Rectal smooth muscle tissue (tissue), 1 donor: ENCODE measurements around the gene PIAS4.

Experiments used
- H3K27ac ChIP-seq: one replicate; pipeline ENCODE4 v1.7.0; 2013; ENCODE audit warnings: low read depth, low read length, inconsistent platforms
- H3K27me3 ChIP-seq: one replicate; pipeline ENCODE4 v1.7.0; 2013; ENCODE audit warnings: low read length; ENCODE audit not compliant: control insufficient read depth, insufficient read depth
- H3K36me3 ChIP-seq: one replicate; pipeline ENCODE4 v1.7.0; 2013; ENCODE audit warnings: low read length; ENCODE audit not compliant: control insufficient read depth, insufficient read depth
- H3K4me1 ChIP-seq: one replicate; pipeline ENCODE4 v1.7.0; 2013; ENCODE audit warnings: low read length; ENCODE audit not compliant: control insufficient read depth, insufficient read depth
- H3K4me3 ChIP-seq: one replicate; pipeline ENCODE4 v1.7.0; 2013; ENCODE audit warnings: low read length
- H3K9ac ChIP-seq: one replicate; pipeline ENCODE4 v1.7.0; 2013; ENCODE audit warnings: low read length

The PIAS4 gene

DNA sequence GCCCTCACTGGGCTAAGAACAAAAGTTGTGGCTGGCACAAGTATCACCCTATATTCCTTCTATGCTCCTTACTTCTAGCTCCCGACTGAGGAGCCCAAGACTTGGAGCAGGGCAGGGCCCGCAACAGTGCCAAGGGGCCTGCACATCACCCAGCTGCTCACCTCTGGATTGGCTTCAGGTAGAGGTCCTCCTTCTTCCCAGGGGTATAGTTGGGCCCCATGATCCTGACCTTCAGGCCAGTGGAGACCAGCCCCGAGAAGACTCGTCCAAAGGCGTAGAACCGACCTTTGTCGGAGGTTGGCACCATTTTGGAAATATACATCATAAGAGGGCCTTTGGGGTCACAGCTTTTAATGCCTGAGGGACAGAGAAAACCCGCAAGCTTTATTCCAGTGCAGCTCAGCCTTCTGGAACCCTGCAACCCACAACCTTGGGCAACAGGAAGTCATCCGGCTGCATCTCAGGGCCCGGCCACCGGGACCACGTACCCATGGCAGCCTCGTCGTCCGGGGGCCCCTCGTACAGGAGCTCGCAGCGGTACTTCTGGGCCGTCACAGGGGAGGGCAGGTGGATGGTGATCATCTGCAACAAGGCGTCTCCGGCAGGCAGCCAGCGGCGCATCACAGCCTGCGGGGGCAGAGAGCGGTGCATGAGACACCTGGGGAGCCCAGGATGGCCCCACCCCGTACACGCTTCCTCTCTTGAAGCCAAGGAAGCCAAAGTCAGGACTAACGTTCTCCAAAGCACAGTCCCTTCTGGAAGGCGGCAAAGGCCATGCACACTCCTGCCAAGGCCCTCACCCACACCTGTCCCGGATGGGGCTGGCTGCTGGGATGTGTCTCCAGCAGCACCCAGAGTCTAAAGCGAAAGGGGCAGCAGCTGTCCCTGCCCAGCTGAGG lies 26.9 kb upstream of the PIAS4 start:
- H3K9ac ChIP-seq: no peak overlapping the region

DNA sequence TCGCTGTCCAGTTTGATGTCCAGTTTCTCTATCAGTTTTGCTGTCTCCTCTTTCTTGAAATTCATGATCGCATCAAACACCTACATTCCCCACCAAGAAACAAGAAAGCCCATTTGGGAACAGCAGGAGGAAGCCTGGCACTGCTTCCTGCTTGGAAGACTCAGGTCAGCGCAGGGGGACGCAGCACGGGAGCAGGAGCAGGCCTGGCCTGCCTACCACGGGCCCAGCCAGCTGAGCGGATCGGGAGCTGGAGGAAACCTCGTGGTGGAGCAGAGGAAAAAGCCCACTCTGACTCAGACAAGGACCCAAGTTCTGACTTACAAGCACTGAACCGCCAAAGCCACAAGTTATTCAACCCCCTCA lies 26.2 kb upstream of the PIAS4 start:
- H3K4me3 ChIP-seq: no peak overlapping the region
- peaks cover 17% of the 10 kb centered on the region for H3K4me1 ChIP-seq

More for the DNA sequence above, 26.9 kb upstream of the PIAS4 start:
- no peaks in the 10 kb centered on the region for H3K27me3 ChIP-seq
- H3K4me1 ChIP-seq: peaks cover 9% of the 10 kb centered on the region
- H3K27ac ChIP-seq: no peak overlapping the region
- H3K4me3 ChIP-seq: no peak overlapping the region
- H3K36me3 ChIP-seq: peaks cover 80% of the 10 kb centered on the region

DNA sequence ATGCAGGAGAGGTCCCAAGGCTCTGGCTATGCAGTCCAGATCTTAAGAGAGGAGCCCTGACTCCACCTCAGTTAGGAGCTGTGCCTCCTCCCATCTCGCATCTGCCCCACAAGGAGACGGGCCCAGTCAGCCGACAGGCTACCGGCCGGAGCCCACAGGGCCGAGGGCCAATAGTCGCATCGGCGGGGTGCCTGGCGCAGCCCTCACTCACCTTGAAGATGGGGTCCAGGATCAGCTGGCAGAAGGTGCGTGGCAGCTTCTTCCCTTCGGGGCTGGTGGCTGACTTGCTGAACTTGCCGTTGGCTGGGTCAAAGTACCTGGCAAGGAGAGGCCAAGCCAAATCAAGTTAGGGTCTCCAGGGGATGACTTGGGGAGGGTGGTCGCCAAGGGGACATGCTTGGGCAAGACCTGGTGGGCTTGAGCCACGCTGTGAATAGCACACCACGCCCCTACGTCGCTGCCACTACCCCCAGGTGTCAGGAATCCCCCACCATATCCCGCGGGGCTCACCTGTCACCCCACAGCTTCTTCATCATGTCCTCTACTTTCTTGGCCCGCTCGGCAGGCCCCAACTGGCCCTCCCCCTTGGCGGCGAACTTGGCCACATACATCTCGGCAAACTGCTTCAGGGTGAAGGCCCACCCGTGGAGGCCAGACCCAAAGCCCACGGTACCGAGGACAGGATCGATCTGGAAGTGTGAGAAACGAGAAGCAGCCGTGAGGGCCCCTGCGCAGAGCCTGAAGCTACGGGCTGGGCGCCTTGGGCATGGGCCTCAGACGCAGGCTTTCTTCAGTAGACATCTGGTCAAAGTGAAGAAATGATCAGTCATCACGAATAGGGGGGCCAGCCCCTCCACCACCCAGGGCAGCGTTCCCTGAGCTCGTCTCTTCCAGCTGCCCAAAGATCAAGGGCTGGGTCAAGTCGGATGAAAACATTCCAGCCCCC lies 25.5 kb upstream of the PIAS4 start:
- Histone ChIP-seq H3K4me3 (no peak overlapping the region), H3K9ac (peak overlapping the region; percentile 3), H3K36me3 (peaks cover 69% of the 10 kb centered on the region), H3K27me3 (no peaks in the 10 kb centered on the region), H3K27ac (no peak overlapping the region), H3K4me1 (peaks cover 21% of the 10 kb centered on the region)

More for the DNA sequence above, 26.2 kb upstream of the PIAS4 start:
- H3K36me3 ChIP-seq: peaks cover 75% of the 10 kb centered on the region
- H3K27ac ChIP-seq: no peak overlapping the region
- no peak overlapping the region for H3K9ac ChIP-seq
- H3K27me3 ChIP-seq: no peaks in the 10 kb centered on the region

DNA sequence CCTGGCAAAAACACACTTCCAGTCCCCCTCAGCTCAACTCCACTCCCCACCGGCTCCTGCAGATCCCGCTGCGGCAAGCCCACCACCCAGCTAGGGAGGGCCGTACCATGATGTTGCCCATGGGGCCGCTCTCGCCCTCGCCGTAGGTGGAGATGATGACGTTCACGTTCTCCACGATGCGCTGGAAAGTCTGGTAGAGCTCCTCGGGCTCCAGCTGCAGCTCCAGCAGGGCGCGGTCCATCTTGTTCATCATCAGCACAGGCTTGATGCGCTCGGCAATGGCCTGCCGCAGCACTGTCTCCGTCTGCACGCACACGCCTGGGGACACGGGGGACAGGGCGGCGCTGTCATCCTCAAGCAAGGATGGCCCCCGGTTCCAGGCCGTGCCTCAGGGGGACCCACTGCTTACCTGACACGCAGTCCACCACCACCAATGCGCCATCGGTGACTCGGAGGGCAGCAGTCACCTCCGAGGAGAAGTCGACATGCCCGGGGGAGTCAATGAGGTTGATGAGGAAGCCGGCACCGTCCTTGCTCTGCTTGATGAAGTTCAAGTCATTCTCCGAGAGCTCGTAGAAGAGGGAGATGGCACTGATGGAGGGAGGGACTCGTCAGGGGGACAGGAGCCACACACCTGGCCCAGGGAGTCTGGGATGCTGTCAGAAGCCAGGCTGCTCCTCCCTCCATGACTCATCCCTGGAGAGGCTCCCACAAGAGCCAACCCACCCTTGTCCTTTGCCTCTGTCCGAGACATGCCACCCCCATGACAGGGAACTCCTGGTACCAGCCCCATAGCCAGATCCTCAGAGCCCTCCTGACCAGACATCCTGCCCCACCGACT lies 24.6 kb upstream of the PIAS4 start:
- Histone ChIP-seq H3K4me3 (no peak overlapping the region), H3K4me1 (peaks cover 23% of the 10 kb centered on the region), H3K27ac (peak overlapping the region; percentile 3), H3K36me3 (peaks cover 59% of the 10 kb centered on the region), H3K9ac (peak overlapping the region; percentile 3), H3K27me3 (no peaks in the 10 kb centered on the region)

DNA sequence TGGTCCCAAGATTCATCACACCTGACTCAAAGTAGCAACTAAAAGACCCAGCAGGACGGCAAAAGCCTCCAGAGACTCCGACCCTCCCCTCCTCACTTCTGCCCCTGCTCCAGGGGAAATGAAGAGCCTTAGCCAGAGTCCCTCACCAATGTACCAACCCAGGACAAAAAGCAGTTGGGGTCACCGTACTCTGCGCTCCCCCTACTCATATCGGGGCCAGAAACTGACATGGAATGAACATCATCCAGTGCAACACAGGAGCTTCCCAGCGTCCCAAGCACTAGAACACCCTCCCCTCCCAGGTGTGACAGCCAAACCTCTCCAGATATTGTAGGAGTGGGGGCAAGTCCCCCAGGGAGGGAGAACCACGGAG lies 24.0 kb upstream of the PIAS4 start:
- peaks cover 23% of the 10 kb centered on the region for H3K4me1 ChIP-seq
- peaks cover 54% of the 10 kb centered on the region for H3K36me3 ChIP-seq

DNA sequence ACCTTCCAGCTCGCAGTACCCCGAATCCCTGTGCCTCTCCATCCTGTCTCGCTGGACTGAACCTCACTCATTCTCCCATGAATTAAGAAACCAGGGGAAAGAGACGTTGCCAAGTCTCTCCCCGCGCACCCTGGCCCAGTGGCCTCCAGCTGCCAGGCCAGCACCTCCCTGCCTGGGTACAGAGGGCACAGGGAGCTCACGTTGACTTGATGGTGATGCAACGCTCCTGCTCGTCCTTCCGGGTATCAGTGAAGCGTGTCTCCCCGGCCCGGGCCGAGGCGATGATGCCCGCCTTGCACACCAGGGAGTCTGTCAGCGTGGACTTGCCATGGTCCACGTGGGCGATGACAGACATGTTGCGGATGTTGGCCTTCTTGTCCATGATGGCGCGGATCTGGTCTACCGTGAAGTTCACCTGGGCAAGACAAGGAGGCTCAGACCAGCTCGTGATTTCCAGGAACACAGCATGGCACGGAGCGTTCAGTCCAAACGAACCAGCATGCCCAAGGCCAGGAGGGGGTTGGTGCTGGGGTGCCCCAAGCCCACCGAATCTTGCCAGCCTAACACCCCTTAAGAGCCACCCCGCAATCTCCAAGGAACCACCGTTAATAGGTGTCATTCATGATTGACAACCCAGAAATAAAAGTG lies 23.5 kb upstream of the PIAS4 start:
- Histone ChIP-seq H3K4me3 (peak overlapping the region; percentile 80), H3K9ac (peak overlapping the region; percentile 60), H3K27ac (peak overlapping the region; percentile 95), H3K4me1 (peaks cover 23% of the 10 kb centered on the region), H3K27me3 (no peaks in the 10 kb centered on the region), H3K36me3 (peaks cover 52% of the 10 kb centered on the region)

More for the DNA sequence above, 24.0 kb upstream of the PIAS4 start:
- Histone ChIP-seq H3K4me3 (peak overlapping the region; percentile 80), H3K27me3 (no peaks in the 10 kb centered on the region), H3K9ac (no peak overlapping the region), H3K27ac (peak overlapping the region; percentile 3)

DNA sequence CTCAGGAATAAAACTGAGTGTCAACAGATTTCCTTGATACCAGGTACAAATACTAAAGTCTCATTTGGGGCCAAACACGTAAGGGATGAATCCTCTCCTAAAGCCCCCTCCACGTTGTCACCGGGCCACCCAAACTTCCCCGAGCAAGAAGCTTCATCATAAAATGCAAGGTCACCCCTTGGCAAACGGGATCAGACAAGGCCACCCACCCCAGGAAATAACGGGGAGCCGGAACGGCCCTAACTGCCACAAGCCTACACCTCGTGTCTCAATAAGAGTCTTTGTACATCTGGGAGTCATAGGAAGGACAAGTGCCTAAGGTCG lies 23.0 kb upstream of the PIAS4 start:
- peak overlapping the region; percentile 80 for H3K4me3 ChIP-seq
- peaks cover 47% of the 10 kb centered on the region for H3K36me3 ChIP-seq
- H3K4me1 ChIP-seq: peaks cover 23% of the 10 kb centered on the region

DNA sequence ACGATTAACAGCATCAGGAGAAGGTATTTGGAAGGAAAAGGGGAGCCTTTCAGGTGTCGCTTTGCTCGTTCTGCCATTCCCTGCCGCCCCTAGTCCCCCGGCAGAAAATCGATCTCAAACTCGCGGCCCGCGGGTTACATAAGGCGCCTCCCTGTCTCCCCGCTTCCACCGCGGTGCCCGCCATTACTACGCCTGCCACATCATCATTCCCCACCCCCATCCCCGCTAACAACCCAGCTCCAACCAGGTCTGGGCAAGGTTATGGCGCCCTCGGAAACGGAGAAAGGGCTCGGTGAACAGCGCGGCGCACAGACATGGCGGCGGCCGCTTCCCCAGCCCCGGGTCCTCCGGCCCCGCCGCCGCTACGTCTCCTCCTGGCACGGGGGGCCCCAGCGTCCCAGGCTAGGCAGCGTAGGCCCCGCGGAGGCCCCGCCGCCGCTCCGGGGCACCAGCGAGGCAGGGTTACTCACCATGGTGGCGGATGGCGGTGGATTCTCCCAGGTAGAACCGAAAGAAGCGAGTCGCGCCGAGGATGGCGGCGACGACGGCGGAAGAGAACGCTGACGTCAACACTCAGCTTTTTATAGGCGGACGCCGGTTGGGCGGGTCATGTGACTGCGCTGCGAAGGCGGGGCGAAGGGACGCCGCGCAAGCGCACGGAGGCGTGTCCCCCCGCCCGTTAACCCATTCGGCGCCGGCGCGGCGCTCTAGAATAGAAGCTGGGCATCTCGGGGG lies 22.5 kb upstream of the PIAS4 start, which contains the start of gene EEF2:
Gene EEF2 (minus strand): TSS at position 556 of the 735 bp plus-strand sequence. CDS start 83 bp downstream, at position 473.
- H3K27me3 ChIP-seq: no peaks in the 10 kb centered on the region
- H3K4me1 ChIP-seq: peaks cover 23% of the 10 kb centered on the region
- H3K36me3 ChIP-seq: peaks cover 42% of the 10 kb centered on the region
- H3K27ac ChIP-seq: peak within 1 kb of the TSS; percentile 95
- H3K9ac ChIP-seq: peak within 1 kb of the TSS; percentile 60
- peak within 1 kb of the TSS; percentile 80 for H3K4me3 ChIP-seq

More for the DNA sequence above, 23.0 kb upstream of the PIAS4 start:
- peak overlapping the region; percentile 60 for H3K9ac ChIP-seq
- peak overlapping the region; percentile 95 for H3K27ac ChIP-seq
- H3K27me3 ChIP-seq: no peaks in the 10 kb centered on the region

DNA sequence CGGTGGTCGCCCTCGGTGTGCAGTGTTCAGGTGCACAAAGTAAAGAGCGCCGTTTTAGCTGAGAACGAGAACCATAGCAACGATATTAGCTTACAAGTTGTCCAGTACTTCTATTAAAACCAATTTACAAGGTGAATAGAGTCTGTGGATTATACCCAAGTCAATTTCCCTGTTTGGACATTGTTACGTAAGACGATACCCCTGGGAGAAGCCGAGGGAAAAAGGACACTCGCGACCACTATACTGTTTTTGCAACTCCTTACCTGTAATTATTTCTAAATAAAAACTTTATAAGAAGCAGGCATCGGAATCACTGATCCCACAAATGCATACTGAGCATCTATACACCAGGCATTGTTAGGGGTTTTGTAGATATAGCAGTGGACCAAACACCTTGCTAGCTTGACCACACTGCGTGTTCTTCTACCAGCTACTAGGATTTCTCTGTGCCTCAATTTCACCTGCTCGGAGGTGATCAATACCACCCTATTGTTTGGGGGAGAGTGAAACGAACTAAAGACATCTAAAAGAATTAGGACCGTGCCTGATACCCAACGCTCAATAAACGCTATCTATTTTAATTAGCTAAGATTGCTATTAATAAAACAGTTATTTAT lies 21.8 kb upstream of the PIAS4 start:
- Histone ChIP-seq H3K27ac (peak overlapping the region; percentile 76), H3K4me1 (peaks cover 23% of the 10 kb centered on the region), H3K4me3 (peak overlapping the region; percentile 80), H3K27me3 (no peaks in the 10 kb centered on the region), H3K36me3 (peaks cover 35% of the 10 kb centered on the region), H3K9ac (peak overlapping the region; percentile 16)

DNA sequence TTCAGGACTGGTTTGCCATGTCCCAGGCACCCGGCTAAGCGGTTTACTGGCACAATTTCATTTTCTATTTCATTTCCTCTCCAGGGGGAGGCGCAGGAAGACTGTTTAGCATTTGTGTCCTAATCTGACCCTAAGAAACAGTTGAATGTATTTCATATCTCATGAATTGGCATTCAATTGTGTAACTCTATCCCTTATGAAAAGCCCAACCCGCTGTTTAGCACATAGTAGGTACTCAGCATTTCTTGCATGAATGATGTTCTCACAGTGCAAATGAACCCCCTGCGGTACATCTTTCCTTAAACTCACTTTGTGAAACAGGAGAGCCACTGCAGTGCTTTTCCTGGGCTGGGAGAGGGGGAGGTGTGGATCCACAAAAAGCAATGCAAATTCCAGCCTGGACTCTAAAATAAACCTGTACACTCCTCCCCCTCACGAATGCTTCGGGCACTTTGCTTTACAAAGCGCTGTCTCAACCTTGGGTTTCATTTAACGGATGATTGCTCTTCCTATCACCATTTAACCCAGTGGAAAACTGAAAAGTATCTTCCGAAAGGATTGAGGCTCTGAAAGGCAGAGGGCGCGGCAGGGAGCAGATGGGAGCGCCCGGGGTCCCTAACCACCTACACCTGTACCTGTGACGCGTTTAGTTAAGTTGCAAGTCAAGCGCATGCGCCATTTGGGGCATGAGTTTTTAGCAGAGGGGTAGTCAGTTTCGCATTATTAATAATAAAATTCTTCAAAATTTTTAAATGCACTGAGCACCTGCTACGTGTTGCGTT lies 21.1 kb upstream of the PIAS4 start:
- Histone ChIP-seq H3K36me3 (peaks cover 28% of the 10 kb centered on the region), H3K4me3 (peak overlapping the region; percentile 80), H3K4me1 (peaks cover 23% of the 10 kb centered on the region), H3K9ac (no peak overlapping the region), H3K27ac (peak overlapping the region; percentile 76), H3K27me3 (no peaks in the 10 kb centered on the region)
